NCI-H2227 (cell line): Measurements from ENCODE around the gene CRELD1.

Source experiments
- DNase-seq: peaks from one replicate; lab custom pipeline; 2025; ENCODE audit not compliant: unreplicated experiment; lab: John Stamatoyannopoulos, UW

Gene CRELD1

GRCh38 chr3:9951962-9952805 is 18.6 kb downstream of the CRELD1 start, which contains the start of gene PRRT3:
Gene PRRT3 (minus strand): TSS chr3:9952408. CDS start chr3:9950115, 2,293 bp downstream.
- peak; percentile 60 for DNase-seq

GRCh38 chr3:9955067-9955502 is 21.5 kb downstream of the CRELD1 start:
- DNase-seq: no peak

- DNase-seq: no peak
Measured at GRCh38 chr3:9955611-9956352, 22.1 kb downstream of the CRELD1 start.

GRCh38 chr3:9957214-9957613 is 23.6 kb downstream of the CRELD1 start:
- DNase-seq: no peak

- DNase-seq: no peak
Measured at GRCh38 chr3:9965200-9965875, 31.7 kb downstream of the CRELD1 start.

- DNase-seq: no peak
Measured at GRCh38 chr3:9966841-9967240, 33.2 kb downstream of the CRELD1 start.

GRCh38 chr3:9969632-9970019 is 36.0 kb downstream of the CRELD1 start:
- DNase-seq: no peak

- no peak for DNase-seq
Measured at GRCh38 chr3:9970020-9970652, 36.5 kb downstream of the CRELD1 start.

GRCh38 chr3:9976721-9977709 is 43.4 kb downstream of the CRELD1 start:
- no peak for DNase-seq

GRCh38 chr3:9978710-9979305 is 45.2 kb downstream of the CRELD1 start:
- DNase-seq: no peak

- DNase-seq: no peak
Measured at GRCh38 chr3:9980251-9980650, 46.6 kb downstream of the CRELD1 start.

GRCh38 chr3:9986230-9986725 is 52.6 kb downstream of the CRELD1 start:
- DNase-seq: no peak

GRCh38 chr3:9994086-9994844 is 60.6 kb downstream of the CRELD1 start:
- no peak for DNase-seq
